Embryonic facial prominence (tissue), 1 donor: ENCODE data around the gene SEMA3G.

ENCODE experiments used
- DNase-seq: peaks from one replicate; pipeline ENCODE4 v3.0.0-alpha.2; 2016; ENCODE audit errors: extremely low spot score

The SEMA3G gene

DNA sequence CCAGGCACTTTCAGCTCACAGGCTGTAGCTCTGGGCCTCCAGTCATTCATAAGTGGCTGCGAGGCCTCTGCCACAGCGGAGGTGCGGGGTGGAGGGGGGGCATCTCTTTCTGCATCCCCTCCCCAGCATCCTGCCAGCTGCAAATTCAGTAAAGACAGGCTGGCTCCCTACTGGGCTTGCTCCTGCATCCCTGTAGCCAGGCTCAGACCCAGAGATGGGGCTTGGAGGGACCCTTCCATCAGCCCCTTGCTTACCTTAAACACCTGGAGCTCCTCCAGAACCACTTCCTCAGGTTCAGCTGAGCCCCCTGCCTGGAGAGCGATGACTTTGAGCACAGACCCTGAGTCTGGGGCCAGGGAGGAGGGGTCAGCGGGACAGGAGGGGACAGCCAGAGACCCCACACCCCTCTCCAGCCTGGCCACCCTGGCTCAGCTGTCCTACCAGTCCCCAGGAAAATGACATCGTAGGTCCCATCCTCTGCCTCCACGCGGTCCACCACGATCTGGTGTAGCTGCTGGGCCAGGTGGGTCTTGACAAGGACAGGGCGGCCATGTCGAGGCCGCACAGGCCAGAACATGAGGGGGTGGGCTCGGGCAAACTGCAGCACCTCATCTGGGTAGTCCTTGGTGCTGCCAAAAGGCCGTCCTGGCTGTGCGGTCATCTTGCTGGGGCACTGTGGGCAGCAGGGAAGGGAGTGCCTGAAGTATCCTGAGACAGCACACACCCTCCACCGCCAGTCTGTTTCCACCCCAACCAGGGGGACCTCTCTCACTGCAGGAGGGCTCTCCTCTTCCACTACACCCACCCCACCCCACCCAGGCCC lies 5.3 kb downstream of the SEMA3G start:
- no peak for DNase-seq

DNA sequence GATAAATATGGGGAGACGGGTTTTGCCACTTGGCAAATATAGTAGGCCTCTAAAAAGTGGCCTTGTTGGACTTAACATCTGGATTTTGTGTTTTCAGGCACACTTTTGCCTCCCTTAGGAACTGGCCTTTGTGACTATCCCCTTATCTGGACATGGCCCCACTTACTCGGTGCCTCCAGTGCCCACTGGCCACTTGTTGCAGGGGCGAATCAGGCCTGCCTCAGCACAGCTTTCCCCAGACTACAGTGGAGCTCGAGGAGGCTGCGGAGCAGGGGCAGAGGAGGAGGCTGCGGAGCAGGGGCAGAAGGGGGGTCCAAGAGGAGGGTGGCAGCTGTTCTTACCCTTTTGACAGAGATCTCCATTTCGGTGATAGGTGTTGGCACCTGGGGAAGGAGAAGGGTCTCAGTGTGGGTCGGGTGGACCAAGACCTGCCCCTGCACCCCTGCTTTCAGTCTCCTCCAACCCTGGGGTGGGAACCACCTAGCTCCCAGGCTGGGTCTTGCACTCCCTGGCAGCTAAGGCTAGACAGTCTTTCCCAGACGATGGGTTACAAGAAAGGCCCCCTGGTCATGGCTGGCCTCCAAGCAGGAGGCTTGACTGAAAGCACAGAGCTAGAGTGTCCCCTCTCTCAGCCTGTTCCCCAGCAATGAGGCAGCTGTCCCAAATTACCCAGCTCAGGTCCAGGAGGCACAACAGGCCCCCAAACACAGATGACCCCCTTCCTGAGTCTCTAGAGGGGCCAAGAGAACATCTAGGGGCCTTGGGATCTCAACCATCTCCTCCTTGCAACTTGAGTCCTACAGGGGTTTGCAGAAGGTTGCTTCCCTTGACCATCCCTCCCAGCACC lies 6.1 kb downstream of the SEMA3G start:
- DNase-seq = no peak

GRCh38 chr3:52438104-52438376 lies 6.9 kb downstream of the SEMA3G start:
- no peak for DNase-seq

DNA sequence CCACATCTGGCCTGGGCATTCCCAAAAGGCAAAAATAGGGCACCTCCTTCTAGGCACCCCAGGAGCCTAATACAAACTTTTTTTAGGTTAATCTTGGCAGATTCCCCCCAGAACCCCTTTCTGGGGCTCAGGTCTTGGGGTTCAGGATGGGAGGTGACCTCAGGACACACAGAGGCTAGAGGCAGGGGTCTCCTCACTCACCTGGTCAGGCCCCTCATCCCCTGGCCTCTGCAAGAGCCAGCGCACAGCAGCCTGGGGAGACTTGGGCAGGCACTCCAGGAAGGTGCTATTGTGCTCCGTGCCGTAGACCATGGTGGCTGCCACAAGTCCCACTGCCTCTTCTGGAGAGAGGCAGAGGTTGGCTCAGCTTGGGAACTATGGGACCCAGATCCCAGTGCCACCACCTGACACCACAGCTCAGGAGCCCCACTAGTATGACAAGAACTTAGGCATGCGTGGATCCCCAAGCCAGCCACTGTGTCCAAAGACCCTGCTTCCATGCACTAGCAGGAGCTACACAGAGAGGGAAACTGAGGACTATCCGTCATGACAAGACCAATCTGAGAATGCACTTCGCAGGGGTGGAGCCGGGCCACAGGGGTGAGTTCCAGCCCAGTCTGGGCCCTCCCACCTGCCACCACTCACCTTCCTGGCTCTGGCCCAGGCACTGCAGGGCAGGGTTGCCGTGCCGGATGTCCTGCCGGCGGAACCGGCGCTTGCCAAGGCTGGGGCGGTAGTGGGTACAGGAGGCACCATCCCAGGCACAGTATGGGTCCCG lies 7.4 kb downstream of the SEMA3G start:
- DNase-seq = no peak

GRCh38 chr3:52436500-52437149 lies 8.3 kb downstream of the SEMA3G start:
- DNase-seq = no peak

DNA sequence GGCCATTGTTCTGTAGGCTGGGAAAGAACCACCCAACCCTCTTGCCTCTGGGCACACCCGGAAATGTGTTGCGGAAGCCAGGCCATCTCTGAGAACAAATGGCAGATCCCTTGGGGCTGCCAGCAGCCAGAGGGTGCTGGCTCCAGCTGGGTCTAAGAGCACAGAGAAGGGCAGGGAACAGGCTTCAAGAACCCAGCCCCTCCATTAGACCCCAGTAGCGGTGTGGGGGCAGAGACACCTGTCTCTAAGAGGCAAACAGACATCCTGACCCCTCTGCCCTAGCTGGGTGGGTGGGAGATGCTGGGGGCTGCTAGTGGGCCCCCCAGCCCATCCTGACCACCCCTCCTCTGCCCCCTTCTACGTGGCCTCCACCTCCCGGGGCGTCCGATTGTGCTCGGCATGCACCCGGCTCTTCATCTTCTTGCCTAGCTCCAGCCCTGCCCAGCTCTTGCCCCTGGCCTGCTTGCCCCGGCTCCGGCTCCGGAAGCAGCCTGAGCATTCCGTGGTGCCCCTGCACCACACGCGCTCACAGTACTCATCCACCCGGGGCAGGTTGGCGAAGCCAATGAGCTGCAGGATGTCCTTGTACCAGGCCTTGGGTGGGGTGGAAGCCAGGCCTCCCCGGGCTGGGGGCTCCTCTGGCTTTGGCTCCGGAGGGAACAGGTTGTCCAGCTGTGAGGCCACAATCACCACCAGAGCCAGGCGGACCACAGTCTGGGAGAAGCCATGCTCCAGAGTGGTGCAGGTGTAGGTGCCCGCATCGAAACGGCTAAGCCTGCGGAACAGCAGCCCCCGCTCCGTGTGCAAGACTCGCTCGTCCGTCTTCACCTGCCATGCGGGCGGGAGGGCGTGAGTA lies 9.4 kb downstream of the SEMA3G start:
- DNase-seq = no peak

GRCh38 chr3:52434491-52435115 lies 10.3 kb downstream of the SEMA3G start:
- no peak for DNase-seq

- DNase-seq = no peak
Measured at GRCh38 chr3:52433996-52434479, 10.9 kb downstream of the SEMA3G start.

- no peak for DNase-seq
Measured at GRCh38 chr3:52433328-52433995, 11.4 kb downstream of the SEMA3G start.

DNA sequence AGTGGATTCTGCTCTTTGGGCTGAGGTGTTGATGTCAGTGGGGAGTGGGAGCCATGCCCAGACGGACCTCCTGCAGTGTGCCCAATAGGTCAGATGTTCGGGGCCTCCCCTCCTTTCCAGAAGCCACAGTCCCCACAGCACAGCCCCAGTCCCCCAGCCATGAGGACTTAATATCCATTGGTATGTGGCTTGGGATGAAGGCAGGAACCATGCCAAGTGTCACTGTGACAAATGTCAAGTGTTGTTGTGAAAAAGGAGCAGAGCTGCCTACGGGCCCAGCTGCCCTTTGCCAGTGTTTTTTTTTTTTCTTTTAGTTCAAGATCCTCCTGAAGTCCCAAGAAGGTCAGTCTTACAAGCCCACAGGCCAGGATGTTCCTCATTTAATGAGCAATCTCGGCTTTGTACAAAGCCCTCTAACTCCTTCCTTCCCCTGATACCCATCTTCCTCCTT lies 12.2 kb downstream of the SEMA3G start:
- no peak for DNase-seq

- DNase-seq = no peak
Measured at GRCh38 chr3:52432225-52432624, 12.7 kb downstream of the SEMA3G start.

GRCh38 chr3:52431459-52432223 lies 13.3 kb downstream of the SEMA3G start:
- no peak for DNase-seq

DNA sequence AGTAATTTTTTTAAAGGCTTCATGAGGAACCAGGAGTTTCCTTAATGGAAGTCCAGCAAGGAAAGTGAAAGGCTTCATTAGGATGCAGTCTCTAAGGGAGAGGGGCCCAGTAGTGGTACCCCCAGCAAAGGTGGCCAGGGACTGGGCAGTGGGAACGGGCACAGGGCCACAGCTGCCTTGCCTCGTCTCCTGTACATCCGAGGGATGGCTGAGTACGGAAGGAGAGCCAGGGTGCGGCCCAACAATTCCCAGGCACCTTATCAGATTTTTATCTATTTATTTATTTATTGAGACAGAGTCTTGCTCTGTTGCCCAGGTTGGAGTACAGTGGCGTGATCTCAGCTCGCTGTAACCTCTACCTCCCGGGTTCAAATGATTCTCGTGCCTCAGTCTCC lies 14.5 kb downstream of the SEMA3G start:
- no peak for DNase-seq

- DNase-seq = no peak
Measured at GRCh38 chr3:52429779-52430415, 15.0 kb downstream of the SEMA3G start.

GRCh38 chr3:52429031-52429430 lies 15.9 kb downstream of the SEMA3G start:
- no peak for DNase-seq

- DNase-seq = peak; percentile 60
Measured at GRCh38 chr3:52428151-52429005, 16.5 kb downstream of the SEMA3G start.

DNA sequence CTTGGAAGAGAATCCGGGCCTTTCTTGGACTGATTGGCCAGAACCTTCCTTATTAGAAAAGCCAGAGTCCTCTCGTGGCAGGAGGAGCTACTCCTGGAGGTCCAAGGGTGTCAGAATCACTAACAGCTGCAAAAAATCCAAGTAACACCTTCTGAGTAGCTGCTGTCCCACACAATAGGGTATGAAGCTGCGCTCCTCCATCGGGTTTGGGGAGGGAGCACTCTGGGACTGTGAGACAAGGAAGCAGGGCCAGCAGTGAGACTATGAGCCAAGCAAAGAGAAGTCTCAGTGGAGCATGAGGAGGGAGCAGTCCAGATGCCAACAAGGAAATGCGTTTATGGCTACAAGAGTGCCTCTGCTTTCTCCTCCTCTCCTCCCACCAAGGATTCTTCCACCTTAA lies 21.7 kb downstream of the SEMA3G start:
- DNase-seq = no peak
